Effector CD4-positive, alpha-beta T cell (primary cell): ENCODE measurements around the gene DNAJB6.
"Not testable (repeated sequence)": the region's sequence is repeated elsewhere in the genome, so short reads cannot be mapped to it uniquely, and the experiment has no call there.

Experiments used
- DNase-seq: peaks from one replicate; pipeline ENCODE4 v3.0.0-alpha.2; 2020

Gene DNAJB6

DNA sequence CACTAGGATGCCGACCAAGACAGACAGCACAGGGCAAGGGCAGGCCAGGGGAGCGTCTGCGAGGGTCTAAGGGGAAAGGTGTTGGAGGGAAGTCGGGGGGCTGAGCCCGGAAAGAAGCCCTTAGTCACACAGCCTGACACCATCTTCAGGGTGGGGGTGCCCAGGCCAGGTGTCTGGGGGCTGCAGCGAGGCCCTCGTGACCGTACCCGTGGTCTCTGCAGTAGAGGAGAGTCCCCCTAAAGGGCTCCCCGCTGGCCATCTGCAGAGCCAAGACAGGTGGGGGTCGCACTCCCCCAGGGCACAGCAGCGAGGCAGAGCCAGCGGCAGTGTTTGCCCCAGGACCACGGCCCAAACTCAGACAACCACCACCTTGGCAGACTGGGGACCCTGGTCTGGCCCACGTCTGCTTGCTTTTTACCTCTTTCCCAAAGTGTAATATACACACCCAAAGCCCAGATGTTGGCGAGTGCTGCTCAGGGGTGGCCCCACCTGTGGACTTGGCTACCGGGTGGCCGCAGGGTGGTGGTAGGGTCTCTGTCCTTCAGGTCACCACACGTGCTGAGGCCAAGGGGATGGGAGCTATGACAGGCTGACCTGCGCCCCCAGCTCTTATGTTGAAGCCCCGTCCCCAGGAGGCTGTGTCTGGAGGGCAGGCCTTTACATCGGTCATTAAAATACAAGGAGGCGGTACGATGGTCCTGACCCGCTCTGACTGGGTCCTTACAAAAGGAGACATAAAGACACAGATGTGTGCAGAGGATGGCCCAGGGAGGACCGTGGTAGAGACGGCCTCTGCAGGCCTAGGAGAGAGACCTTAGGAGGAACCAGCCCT, 107.4 kb downstream of the DNAJB6 start:
- no peak for DNase-seq

DNA sequence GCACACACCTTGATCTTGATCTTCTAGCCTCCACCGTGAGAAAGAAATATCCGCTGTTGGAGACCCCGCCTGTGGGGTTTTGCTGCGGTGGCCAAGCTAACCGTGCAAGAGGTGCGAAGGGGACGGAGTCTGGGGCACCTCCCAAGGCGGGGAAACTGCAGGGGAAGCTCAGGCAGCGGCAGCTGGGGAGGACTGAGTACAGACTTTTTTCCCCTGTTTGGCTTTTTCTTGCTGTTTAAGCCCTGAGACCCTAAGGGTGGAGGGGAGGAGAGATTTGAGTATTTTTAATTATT, 108.0 kb downstream of the DNAJB6 start:
- no peak for DNase-seq

DNA sequence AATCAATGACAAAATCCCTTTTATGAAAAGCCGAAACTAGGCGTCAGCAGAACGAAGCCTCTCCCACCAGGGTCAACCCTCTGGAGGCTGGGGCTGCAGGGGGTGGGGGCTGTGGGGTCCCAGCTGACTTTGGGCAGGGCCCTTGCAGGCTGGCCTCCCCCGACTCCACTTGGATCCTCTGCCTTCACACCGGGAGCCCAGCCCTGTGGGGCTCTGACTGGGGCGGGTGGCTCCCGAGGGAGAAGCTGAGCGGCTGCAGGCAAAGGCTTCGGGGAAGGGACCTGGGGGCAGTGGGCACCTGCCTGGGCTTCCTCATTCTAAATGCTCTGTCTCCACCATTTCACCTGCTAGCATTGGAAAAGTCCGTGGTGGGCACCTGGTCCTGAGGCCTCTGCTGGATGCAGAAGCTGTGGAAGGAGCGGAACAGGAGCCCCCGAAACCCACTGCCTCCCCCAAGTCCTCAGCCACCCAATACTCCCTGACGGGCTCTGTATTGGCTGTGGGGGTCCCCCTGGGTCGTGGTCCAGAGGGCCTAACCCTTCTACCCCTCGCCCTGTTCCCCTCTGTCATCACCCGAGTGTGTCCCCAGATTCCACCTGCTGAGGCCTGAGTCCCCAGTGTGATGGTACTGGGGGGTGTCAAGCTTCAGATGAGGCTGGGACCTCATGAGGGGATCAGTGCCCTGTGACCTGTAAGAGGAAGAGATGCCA, 108.6 kb downstream of the DNAJB6 start:
- no peak for DNase-seq

GRCh38 chr7:157445956-157446295, 109.1 kb downstream of the DNAJB6 start:
- DNase-seq: no peak

- DNase-seq: no peak
These were observed 109.5 kb downstream of the DNAJB6 start for GRCh38 chr7:157446322-157446721.

- not testable (repeated sequence) for DNase-seq
These were observed 117.2 kb downstream of the DNAJB6 start for GRCh38 chr7:157454003-157454402.

DNA sequence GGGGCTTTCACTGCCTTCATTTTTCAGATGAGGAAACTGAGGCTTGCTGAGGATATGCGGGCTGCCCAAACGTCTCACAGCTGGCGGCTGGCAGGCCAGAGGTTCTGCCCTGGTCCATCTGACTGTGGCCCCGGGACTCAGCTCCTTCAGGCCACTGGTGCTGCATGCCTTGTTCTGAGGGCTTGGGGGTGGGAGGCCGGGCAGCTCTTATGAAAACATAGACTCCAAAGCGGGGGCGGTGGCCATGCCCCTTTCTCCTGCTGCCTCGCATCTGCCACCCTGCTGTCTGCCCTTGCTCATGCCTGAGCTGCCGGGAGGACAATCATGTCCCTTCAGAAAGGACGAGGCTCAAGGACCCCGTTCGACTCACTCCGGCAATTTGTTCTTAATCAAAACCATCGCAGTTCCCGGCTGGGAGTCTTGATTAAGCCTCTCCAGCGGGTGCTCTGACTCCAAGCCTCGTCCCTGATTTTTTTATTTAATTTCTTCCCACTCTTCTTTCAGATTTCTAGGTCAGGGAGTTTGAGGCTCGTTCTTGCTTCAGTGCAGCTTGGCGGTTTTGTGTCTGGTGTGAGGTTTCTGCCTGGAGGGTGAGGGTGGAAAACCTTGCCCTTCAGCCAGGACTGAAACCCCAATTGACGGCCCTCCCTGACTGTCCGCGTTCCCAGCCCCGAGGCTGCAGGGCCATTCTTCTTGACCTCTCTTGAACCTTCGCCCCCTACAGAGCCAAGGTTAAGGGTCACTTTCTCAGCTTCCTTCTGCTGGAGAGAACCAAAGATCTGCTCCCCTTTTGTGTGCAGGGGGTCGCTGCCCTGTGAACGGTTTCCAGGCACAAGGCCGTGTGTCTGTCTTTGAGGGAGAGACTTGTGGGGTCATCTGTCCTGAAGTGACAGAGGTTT, 120.8 kb downstream of the DNAJB6 start:
- no peak for DNase-seq

DNA sequence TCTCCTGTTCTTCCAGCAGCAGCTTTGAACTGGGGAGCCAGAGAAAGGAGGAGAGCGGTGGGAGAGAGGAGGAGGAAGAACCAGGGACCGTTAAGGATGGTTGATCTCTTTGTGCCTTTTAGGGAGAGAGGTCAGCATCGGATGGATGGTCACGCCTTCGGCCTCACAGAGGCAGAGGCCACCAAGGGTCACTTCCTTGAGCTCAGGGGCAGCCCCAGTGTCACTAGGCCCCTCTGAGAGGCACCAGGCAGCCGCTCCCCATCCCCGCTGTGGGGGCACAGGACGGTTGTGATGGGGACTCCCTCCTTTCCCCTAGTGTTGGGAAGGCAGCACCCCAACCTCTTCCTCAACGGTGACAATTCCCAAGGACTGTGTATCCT, 121.4 kb downstream of the DNAJB6 start:
- DNase-seq: no peak

DNA sequence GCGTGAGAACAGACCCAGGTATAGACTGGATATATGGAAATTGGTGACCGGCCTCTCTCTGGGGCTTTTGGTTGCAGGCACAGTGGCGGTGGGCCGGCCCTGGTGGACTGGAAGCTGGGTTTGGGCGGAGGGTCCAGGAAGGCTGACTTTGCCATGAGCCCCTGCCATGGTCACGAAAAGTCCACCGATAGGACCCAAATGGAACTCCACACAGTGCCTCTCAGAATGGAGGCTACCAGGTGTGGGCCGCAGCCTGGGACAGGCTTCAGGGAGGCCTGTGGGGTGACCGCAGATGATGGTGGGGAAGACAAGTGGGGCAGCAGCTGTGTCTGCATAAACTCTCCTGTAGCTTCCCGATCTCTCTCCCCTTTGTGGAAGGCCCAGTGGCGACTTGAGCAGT, 123.2 kb downstream of the DNAJB6 start:
- DNase-seq: no peak

GRCh38 chr7:157460721-157461120, 123.9 kb downstream of the DNAJB6 start:
- DNase-seq: no peak

GRCh38 chr7:157461573-157462418, 125.0 kb downstream of the DNAJB6 start:
- no peak for DNase-seq

- DNase-seq: no peak
These were observed 125.6 kb downstream of the DNAJB6 start for GRCh38 chr7:157462419-157462771.

- no peak for DNase-seq
These were observed 126.0 kb downstream of the DNAJB6 start for GRCh38 chr7:157462840-157463239.

- no peak for DNase-seq
These were observed 126.4 kb downstream of the DNAJB6 start for GRCh38 chr7:157463245-157463644.

DNA sequence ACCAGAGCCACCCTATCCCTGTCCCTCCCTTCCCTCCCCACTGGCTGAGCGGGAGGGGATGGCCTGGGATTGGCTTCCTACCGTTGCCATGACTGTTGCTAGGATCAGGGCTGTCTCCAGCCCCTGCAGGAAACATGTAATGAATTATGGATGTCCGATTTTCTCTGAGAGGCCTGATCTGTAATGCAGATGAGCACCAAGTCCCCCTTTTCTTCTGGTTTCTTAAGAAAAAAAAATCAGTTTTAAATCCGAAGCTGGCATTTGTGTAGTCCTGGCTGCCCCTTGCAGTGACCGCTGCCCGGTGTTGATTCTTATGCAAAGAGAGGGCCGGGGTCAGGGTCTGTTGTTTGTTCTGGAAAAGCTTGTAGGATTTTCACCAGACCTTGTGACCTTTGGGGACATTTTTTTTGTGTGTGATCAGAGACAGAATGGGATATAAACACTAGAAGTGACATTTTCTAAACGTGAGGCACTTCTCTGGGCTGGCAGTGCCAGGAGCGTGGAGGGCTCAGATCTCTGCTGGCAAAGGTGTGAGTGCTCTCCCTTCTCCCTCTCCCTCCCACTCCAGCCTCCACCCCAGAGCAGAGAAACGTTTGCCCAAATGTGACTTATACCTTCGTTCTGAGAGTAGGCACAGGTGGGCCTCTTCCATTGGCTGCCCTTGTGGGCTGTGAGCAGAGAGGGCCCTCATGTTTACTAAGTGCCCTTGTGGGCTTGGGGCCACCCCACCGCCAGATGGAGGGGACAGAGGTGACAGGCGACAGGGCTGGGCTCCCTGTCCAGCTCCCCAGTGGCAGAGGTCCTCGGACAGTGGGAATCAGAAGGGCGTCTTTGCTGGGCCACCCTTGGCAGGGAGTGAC, 127.5 kb downstream of the DNAJB6 start:
- DNase-seq: no peak

DNA sequence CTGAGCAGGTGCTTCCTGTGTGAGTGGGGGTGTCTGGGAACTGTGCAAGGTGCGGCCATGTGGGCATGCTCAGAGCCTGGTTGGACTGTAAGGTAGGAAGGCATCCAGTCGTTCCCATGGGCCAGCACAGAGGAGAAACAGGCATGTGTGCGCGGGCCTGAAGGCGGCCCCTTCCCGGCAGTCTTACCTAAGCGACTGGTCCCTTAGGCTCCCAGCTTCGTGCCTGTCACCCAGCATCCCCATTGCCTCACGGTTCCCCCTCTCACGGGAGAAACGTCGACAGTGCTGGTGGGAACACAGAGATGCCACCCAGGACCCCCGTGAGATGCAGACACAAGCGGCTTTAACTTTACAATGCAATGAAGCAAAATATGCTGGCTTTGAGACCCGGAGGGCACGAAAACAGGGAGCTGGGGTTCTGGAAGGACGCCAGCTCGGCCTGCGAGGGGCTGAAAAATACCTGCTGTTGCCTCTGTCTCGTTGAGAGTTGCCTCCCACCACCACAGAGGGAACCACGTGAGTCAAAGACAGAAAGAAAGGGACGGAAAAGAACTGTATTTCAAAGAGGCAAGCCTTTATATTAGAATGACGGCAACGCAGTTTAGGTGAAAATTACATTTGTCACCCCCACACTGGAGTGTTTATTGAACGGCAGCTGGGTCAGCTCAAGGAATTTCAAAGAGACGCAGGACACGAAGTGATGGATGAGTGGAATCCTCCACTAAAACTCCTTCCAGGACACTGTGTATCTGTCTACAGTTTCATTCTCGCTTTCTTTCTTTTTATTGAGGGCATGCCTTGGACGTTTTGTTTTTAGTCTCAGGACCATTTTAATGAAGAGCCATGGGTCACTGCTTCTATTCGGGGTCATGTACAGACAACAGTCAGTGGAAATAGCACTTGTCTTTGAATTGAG, 128.4 kb downstream of the DNAJB6 start:
- DNase-seq: no peak

- DNase-seq: no peak
These were observed 129.4 kb downstream of the DNAJB6 start for GRCh38 chr7:157465891-157466866.

DNA sequence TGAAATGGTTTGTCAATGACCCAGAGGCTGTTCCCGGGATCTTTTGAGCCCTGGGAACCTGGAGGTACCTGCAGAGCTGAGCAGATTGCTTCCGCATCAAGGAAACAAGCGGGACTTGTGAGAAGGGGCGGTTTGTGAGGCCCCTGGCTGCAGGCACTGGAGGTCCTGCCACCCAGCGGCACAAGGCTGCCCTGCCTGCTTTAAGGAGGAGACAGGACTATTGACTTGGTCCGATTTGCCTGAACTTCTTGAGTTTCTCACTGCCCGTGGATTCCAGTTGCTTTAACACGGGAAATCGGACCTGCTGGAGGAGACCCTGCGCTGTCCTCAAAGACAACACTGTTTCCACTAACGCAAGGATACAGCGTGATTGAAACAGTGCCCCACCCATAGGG, 130.1 kb downstream of the DNAJB6 start:
- DNase-seq: no peak
